NCI-H1092 treated with DMSO at 0.1 percent for 48 hours (cell line): ENCODE data around the gene RAB22A.
"Not testable (repeated sequence)": the region's sequence is repeated elsewhere in the genome, so short reads cannot be mapped to it uniquely, and the experiment has no call there.

Source experiments
- DNase-seq: peaks from one replicate; lab custom pipeline; 2025; lab: John Stamatoyannopoulos, UW

The RAB22A gene

DNA sequence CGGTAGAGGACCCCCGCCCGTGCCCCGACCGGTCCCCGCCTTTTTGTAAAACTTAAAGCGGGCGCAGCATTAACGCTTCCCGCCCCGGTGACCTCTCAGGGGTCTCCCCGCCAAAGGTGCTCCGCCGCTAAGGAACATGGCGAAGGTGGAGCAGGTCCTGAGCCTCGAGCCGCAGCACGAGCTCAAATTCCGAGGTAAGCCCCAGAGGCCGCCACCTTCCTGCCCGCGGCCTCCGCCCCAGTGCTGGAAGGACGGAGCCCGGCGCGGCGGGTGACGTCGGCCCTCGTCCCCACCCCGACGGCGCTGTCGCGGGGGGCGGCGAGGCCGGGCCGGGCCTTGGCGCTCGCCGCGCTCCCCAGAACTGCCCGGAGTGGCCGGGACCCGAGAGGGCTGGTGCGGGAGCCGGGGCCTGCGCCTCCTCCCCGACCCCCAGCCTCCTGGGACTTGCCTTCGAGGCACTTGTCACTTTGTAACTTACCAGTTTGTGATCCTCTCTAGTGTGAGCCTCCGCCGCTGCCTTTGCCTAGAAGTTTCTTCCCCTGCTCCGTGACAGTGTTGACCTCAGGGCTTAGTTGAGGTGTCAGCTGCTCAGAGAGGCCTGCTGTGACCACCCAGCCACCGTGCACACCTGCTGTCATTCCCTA, 79.9 kb downstream of the RAB22A start:
- DNase-seq, result peak; percentile 43

DNA sequence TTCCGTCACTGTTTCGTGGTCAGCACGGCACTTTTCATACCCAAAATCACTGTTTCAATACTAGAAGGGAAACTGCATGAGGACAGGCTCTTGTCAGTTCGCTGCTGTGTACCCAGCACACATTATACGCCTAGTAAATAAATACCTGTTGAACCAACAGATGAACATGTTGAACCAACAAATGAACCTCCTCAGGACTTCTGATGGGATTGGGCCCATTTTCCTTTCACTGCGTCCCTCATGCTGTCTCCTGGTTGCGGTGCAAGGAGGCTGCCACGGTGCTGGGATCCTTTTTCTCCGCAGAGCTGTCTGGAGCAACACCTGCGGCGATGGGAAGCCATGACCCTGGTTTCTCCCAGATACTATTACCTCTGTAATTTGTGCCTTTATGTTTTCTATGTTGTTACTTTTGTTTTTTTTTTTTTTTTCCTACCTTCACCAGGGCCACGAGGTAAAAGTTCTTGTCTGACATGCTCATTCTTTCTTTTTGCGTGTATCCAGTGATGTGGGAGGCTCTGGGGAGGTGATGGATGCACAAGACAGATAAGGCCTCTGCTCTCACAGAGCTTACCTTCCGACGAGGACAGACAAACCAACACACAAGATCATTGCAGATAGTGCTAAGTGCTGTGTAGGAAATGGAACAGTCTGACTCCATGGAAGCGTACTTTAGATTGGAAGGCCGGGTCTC, 80.6 kb downstream of the RAB22A start:
- no peak for DNase-seq

DNA sequence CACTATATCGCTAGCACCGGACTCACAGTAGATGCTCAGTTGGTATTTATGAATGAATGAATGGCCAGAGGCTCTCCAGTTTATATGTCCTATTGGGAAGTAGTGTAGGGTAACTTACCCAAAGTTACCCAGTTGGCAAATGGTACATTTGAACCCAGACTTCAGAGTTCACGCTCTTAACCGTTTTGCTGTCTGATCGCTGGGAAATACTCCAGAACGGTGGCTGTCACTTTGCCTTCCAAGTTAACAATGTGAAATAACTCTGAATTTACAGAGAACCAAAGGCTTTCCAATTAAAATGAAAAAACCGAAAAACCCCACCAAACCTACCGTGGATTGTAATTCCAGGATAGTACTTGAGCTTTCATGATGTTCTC, 81.1 kb downstream of the RAB22A start:
- DNase-seq, result no peak

DNA sequence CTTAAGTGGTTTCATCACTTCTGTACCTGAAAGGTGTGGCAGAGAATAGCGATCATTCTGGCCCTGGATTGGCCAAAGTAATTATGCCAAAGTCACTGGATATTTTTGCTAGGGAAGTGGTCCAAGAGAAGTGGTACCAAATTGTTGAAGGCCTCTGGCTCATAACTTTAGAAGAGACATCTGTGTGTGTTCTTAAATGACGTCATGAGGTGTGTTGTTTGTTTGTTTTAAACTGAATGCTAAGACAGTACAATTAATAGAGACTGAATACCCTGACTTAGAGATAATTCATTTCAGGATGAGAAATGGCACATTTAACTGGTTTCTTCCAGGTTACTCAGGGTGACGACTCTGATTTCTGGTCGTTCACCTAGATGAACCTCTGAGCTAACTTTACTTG, 82.8 kb downstream of the RAB22A start:
- no peak for DNase-seq

DNA sequence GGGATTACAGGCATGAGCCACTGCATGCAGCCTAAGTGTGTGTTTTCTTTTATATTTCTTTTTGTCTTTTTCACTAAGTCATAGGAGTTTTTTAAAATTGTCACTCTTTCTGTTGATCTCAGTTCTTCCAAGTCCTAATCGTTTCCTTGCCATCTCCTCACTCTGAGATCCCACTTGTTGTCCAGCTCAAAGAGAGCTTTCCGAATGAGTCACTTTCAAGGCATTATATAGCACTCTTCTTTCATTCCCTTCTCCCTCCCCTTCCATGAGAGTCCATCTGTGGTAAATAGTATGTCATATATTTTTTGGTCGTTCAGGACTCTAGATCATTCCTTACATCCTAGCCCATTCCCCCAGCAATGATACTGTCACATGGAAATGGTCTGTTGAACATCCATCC, 83.8 kb downstream of the RAB22A start:
- DNase-seq, result no peak

DNA sequence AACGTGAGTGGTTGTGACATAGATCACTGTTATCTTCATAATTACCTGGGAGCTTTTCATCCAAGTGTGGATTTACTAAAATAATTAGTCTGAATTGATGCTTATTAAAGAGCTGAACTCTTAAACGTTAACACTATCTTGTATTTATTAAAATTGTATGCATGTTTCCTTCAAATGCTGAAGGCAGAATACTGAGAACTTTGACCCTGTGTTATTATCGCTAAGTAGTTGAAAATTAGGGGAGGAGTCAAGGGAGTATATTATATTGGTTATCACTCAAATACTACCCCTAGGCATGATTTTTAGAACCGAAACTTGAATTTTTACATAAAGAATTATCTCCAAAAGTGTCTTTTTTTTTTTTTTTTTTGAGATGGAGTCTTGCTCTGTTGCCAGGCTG, 85.3 kb downstream of the RAB22A start:
- DNase-seq, result no peak

DNA sequence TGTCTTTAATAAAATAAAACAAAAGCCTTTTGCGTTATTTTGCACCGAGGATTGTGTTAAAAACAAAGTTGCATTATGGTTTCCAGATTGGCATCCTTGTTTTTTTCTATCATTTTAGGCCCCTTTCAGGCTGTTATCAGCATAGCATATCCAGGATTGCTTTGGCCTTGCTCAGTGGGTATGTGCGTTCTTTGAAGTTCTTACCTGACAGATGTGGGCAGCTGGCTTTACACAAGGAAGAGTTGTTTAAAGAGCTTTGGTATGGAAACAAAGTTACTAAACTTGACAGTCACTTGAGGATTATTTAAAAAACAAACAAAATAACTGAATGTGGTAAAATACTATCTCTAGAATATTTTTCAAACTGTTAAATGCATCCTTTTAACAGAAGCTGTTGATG, 86.1 kb downstream of the RAB22A start:
- no peak for DNase-seq

DNA sequence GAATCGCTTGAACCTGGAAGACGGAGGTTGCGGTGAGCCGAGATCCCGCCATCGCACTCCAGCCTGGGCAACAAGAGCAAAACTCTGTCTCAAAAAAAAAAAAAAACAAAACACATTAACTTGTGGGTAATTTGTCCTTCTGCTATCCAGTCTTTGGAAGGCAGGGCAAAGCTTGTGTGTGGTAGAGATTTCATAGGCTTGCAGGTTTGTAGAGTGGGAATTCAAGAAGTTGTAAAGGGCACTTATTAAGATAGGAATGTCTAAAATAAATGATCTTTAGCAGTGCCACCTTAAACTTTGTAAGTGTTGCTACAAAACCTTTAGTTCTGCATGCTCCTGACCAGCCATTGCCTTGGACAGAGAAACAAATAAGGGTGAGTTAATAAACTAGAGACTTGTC, 87.9 kb downstream of the RAB22A start:
- DNase-seq, result no peak

DNA sequence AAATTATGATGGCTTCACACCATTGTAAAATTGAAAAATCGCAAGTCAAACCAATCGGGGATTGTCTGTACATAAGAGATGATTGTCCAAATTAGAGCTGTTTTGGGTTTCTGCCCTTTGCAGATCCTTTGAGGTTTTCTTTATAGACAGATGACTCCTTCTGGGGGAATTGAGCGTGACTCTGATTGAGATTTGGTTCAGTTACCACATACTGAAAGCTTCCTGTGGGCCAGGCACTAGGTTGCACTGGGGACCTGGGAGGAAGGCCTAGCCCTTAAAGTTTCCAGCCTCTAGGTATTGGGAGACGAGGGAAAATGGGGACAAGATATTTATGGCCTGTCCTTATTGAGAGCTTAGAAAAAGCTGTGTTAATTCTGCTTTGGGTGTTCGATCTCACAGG, 88.7 kb downstream of the RAB22A start:
- DNase-seq, result no peak

DNA sequence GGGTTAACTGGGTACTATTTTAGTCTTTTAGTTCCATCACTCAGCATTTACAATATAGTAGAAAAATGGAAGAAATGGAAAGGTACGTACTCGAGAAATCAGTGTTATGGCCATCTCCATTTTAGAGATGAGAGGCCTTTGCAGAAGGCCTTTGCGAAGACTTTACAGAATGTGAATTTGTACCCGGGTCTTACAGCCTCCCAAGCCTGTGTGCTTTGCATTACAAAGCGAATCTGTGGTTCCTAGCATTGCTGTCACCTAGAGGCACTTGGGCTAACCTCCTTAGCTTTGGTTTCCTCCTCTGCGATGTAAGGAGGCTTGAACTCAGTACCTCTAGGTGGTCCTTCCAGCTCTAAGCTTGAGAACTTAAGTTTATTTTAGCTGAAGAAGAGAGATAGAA, 90.4 kb downstream of the RAB22A start:
- no peak for DNase-seq

DNA sequence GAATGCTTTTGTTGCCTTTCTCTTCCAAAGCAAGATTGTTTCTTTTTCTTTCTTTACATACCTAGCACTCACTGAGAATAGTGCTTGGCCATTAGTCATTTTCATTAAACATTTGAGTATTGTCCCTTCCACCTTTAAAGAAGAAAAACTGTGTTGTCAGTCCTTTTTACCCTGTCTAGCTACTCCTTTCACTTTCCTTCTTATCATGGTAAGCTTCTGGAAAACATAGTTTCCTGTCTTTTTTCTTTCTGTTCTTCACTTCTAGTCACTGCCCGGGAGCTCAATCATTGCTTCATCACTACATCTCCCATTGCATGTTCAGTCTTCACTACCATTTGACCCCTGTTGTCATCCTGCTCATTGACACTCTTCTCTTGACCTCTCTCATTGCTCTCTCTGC, 91.6 kb downstream of the RAB22A start:
- no peak for DNase-seq

DNA sequence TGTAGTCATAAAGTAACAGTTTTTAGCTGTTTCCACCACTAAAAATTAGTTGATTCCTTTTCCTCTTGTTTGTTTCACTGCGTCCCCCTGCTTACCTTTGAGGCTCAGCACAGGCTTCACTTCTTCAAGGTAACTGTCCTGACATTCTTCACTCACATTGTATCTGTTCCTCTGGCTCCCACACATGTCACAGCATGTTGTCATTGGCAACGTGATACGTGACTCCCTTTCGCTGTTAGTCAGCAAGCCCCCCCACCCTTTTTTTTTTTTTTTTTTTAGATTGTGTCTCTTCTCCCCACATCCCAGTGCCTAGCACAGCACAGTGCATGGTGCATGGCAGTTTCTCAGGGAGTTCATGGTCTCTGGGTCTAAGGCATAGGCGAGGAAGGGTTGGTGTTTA, 92.8 kb downstream of the RAB22A start:
- DNase-seq, result no peak

DNA sequence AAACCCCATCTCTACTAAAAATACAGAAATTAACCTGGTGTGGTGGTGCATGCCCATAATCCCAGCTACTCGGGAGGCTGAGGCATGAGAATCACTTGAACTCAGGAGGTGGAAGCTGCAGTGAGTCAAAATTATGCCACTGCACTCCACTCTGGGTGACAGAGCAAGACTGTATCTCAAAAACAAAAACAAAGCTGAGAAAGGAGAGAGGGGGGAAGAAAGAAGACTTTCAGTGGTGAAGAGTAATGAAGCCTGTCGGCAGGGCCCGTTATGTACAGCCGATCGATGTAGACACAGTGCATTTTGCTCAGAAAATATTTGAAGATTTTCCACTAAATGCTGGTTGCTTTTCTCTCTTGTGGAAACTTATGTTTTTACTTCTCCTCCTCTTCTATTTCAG, 93.3 kb downstream of the RAB22A start:
- no peak for DNase-seq

DNA sequence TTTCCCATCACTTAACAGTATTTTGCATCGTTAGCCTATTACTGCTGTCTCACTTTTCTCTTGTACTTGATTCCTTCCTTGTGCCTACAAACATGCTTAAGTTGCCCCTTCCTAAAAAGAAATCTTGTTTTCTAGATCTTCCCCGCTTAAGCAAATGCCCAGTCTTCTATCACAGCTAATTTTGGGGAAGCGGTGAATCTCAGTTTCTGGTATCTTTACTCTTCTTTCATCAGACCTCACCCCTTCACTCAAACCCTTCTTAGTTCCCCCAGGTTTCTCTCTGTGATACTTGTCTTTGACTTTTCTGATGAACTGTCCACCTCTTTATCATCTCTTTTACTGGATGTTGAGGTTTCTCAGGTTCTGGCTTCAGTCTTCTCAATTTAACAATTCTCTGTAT, 93.8 kb downstream of the RAB22A start:
- DNase-seq, result no peak

DNA sequence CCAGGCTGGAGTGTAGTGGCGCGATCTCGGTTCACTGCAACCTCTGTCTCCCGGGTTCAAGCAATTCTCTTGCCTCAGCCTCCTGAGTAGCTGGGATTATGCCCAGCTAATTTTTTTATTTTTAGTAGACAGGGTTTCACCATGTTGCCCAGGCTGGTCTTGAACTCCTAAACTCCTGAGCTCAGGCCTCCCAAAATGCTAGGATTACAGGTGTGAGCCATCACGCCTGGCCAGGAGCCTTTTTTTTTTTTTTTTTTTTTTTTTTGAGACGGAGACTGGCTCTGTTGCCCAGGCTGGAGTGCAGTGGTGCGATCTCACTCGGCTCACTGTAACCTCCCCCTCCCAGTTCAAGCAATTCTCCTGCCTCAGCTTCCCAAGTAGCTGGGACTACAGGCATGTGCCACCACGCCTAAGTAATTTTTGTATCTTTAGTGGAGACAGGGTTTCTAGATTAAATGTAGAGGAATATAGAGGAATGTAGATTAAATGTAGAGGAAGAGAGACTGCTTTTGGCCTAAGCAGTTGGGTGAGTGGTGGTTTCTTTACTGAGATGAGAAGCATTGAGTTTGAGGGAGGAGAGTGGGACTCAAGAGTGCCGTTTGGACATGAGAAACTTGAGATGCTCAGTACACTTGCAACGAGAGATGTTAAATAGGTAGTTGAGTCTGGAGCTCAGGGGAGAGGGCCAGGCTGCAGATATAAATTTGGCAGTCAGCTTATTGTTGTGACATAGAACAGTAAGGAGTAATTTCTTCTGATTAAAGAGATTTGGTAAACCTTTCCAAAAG, 96.2 kb downstream of the RAB22A start:
- no peak for DNase-seq

DNA sequence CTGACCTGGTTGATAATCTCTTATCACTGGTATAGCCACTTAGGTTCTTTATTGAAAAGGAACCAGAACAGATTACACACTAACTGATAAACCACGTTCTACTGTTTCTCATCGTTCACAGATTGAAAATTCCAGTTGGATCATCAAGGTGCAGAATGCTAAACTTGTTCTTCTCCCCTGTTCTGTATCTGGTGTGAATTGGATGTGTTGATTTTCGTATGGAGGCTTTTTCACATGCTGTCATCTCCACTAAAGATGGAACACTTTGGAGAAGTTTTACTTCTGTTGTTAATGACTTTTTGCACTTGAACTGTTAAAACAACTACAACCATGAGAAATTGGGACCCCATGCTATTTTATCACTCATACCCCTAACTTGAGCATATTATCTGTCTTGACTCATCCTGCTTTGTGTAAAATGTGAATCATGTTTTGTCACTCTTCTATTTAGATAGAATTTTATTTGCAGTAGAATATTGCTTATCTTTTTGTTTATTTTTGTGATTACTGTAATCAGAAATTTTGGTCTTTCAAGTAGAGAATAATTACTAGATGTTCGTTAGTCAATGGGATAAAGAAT, 97.0 kb downstream of the RAB22A start:
- DNase-seq, result no peak

DNA sequence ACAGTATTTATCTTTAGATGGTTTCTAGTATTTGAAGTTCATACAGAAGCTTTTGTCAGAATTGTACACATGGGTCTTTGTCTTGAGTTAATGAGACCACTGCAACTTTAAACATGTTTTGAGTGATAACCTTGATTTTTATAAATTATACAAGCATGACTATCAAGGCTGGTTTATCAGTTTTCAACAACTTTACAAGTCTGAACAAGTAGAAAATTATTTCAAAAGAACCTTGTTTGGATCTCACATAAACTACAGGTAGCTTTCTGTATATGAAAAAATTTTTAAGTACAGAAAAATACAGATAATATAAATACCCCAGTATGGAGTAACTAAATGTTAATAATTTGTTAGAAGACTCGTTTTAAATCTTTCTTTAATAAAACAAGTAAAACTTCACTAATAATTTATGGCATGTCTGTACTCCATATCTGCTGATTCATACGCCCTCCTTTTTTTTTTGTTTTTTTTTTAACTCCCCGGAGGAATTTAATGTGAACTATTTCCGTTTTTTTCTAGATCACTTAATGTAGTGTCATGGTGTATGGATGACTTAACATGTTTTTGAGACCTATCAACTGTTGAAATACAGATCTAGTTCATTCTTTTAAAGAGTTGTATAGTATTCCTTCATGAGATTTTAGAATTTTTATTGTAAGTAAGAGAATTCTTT, 97.8 kb downstream of the RAB22A start:
- DNase-seq, result no peak

DNA sequence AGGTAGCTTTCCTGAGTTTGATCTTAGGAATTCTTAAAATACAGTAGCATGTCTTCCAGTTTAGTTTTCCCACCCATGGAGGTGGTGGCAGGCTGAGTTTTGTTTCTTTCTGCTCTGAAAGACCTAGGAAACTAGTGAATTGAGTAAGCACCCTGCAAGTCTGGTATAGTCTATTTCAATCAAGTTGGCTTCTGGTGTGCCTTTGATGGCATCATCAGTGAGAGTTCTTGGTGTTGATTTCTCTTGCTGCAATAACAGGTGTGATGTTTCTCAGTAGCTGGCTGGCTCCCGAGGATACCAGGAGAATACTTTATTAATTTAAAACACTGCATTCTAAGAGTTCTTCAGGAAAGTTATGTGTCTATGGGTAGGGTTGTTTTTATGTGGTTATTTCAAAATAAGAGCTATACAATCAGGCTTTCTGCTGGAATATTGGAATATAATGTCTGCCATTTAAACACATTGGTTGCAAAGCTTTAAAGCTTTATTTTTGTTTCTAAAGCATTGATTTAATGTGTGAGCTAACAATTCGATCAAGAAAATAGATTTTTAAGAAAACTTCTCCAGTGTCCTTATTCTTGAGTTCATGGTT, 98.5 kb downstream of the RAB22A start:
- DNase-seq, result no peak

DNA sequence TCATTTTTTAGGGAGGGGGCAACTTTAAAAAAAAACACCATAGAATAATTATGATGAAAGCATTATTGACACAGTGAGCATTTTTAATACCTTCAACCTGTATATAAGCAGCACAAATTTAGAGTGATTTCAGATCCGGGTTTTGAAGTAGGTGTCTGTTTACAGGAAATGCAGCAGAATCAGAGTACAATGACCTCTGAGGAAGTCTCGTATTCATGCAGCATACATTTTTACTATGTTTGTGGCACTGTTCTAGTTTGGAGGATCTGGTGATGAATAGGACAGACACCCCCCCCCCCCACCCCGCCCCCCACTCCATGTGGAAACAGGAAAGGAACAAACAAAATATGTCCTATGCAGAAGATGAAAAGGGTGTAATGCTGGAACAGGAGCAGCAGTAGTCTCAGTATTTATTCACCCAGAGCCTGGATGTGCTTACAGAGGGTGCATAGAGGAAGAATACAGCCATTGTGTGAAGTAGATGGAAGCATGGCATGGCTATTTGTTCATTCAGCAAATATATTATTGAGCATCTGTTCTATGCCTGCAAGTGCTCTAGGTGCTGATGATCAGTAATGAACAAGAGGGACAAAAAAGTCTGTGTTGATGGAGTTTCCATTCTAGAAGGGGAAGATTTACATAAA, 99.2 kb downstream of the RAB22A start:
- DNase-seq, result no peak

DNA sequence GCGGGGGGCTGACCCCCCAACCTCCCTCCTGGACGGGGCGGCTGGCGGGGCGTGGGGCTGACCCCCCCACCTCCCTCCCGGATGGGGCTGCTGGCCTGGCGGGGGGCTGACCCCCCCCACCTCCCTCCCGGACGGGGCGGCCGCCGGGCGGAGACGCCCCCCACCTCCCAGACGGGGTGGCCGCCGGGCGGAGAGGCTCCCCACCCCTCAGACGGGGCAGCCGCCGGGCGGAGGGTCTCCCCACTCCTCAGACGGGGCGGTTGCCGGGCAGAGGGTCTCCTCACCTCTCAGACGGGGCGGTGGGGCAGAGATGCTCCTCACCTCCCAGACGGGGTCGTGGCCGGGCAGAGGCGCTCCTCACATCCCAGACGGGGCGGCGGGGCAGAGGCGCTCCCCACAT, 104.7 kb downstream of the RAB22A start:
- DNase-seq, result not testable (repeated sequence)

DNA sequence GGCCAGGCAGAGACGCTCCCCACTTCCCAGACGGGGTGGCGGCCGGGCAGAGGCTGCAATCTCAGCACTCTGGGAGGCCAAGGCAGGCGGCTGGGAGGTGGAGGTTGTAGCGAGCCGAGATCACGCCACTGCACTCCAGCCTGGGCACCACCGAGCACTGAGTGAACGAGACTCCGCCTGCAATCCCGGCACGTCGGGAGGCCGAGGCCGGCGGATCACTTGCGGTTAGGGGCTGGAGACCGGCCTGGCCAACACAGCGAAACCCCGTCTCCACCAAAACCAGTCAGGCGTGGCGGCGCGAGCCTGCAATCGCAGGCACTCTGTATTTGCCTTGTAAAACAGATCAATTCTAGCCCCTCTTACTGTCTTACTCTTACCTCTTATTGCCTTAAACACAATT, 105.3 kb downstream of the RAB22A start:
- not testable (repeated sequence) for DNase-seq

DNA sequence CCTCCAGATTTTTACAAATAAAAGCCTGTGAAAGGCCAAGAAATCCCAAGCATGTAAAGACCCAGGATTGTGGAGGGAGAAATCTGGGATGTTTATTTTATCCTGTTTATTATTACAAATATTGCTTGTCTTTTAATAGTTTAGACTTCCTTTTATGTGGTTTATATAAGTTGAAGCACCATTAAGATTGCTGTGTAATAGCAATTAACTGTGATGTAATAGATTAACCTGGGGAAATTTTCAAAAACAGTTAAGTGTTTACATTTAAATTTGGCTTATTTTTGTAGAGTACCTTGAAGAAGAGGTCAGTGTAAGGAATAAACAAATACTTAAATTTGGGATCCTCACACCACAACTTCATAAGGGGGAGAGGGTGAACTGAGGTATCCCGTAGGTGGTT, 106.5 kb downstream of the RAB22A start:
- DNase-seq, result no peak
